HepG2 (cell line): ENCODE data around the gene DOHH. TPM values are rescaled to one million over a fixed set of nuclear protein-coding genes. Genes with fewer than 3 reads are reported as not detected.
A peak's percentile ranks its signal among the peaks of the same experiment; 100 is the strongest.

Experiments
- ATAC-seq: fragments of 200-7000 bp; cut with Tn5 transposase; 3 replicates; pipeline ENCODE4 v1.9.1; 2020; ENCODE audit warnings: mild to moderate bottlenecking, moderate library complexity
- BruUV-seq: library from RNA; stranded (reverse); fragments of 400-500 nt; replicated peaks from 2 replicates; lab custom pipeline; 2021; lab: Mats Ljungman, UMichigan
- CTCF ChIA-PET: fragments of 300-600 bp; formaldehyde crosslinking; extraction: SDS; loops from one replicate; lab custom pipeline; 2021; ENCODE audit warnings: low total read pairs, inconsistent platforms, low intra/inter-chr PET ratio; lab: Yijun Ruan, JAX
- POLR2A ChIA-PET: fragments of 350-600 bp; sonication (Branson Sonifier 250); formaldehyde crosslinking; loops from one replicate; lab custom pipeline; 2020; ENCODE audit warnings: antibody characterized with exemption, inconsistent platforms; lab: Yijun Ruan, JAX
- DNase-seq: peaks from one replicate; pipeline ENCODE4 v3.0.0-alpha.2; 2015; ENCODE audit warnings: low spot score
- FAIRE-seq: peaks from 3 replicates; lab custom pipeline; 2011; peaks lifted over from hg19 to GRCh38; lab: Jason Lieb, UNC
- H2AFZ ChIP-seq: one replicate; pipeline ENCODE4 v1.6.1; 2011; ENCODE audit warnings: low read length, inconsistent platforms
- H3K27ac ChIP-seq: fragments of 300-600 bp; 3 replicates; pipeline ENCODE4 v1.8.0; 2011; ENCODE audit warnings: mixed run types, mild to moderate bottlenecking, mixed read lengths, low read length, inconsistent platforms; ENCODE audit not compliant: insufficient read depth; ENCODE audit errors: extremely low read length
- H3K27me3 ChIP-seq, 2 experiments: fragments of 200-600 bp in 1 of 2; 2 replicates in 1 of 2; 3 replicates in 1 of 2; pipeline versions ENCODE4 v1.6.0 to v1.8.0; 2011; ENCODE audit warnings: low read length in 2 of 2, mild to moderate bottlenecking in 2 of 2, moderate library complexity in 2 of 2, inconsistent platforms in 1 of 2; ENCODE audit not compliant: insufficient read depth in 2 of 2, control insufficient read depth in 1 of 2
- H3K36me3 ChIP-seq, 2 experiments: fragments of 200-600 bp in 1 of 2; replicated peaks in 1 of 2; 2 replicates in 1 of 2; 3 replicates in 1 of 2; pipeline versions ENCODE4 v1.5.1 to v1.8.0; 2011; ENCODE audit warnings: low read length in 2 of 2, inconsistent platforms in 1 of 2; ENCODE audit not compliant: insufficient read depth in 2 of 2, control insufficient read depth in 1 of 2
- H3K4me1 ChIP-seq: 2 replicates; pipeline ENCODE4 v1.5.1; 2012; ENCODE audit warnings: low read length, inconsistent platforms; ENCODE audit not compliant: insufficient read depth
- H3K4me2 ChIP-seq: 2 replicates; pipeline ENCODE4 v1.6.0; 2011; ENCODE audit warnings: low read depth, low read length, inconsistent platforms
- H3K4me3 ChIP-seq, 3 experiments: fragments of 200-600 bp in 1 of 3; sonication (generic), shearing (Covaris generic) in 1 of 3; replicated peaks in 1 of 3; 2 replicates each; pipeline ENCODE4 v1.5.1; 2011 to 2016; ENCODE audit warnings: low read length in 3 of 3, inconsistent platforms in 2 of 3, low read depth in 2 of 3, mild to moderate bottlenecking in 2 of 3, control low read depth in 1 of 3, mixed read lengths in 1 of 3; ENCODE audit not compliant: insufficient read depth in 1 of 3
- H3K79me2 ChIP-seq: one replicate; pipeline ENCODE4 v1.6.1; 2011; ENCODE audit warnings: low read length, inconsistent platforms; ENCODE audit not compliant: insufficient read depth
- H3K9ac ChIP-seq: 2 replicates; pipeline ENCODE4 v1.6.0; 2011; ENCODE audit warnings: mild to moderate bottlenecking, low read depth, low read length, inconsistent platforms; ENCODE audit not compliant: insufficient read depth
- H3K9me3 ChIP-seq: 2 replicates; pipeline ENCODE4 v1.5.1; 2012; ENCODE audit warnings: mild to moderate bottlenecking, low read length
- H4K20me1 ChIP-seq: 2 replicates; pipeline ENCODE4 v1.6.0; 2011; ENCODE audit warnings: inconsistent platforms, mild to moderate bottlenecking, low read length, moderate library complexity; ENCODE audit not compliant: insufficient read depth
- CTCF ChIP-seq: sonication (generic); formaldehyde crosslinking; IDR thresholded peaks from 2 replicates; pipeline ENCODE4 v1.5.0; 2020; ENCODE audit warnings: mild to moderate bottlenecking, missing genetic modification reagents, moderate library complexity
- ZFP36L2 ChIP-seq: sonication (generic); formaldehyde crosslinking; IDR thresholded peaks from 2 replicates; pipeline ENCODE4 v1.4.0; 2020; ENCODE audit warnings: missing genetic modification reagents
- WGBS: methylation state at CpG from one replicate; pipeline ENCODE4 v1.1.6; 2017; ENCODE audit warnings: low lambda C conversion rate; 5-methylcytosine and 5-hydroxymethylcytosine counted together
- in situ Hi-C: cut with HindIII; loops from 2 replicates; pipeline ENCODE4 v1.10.0; 2017; ENCODE audit warnings: low pct_unique_long_range_greater_than_20kb; ENCODE audit not compliant: extremely low pct_ligation_motif_present
- intact Hi-C: fragments of 100-400 bp; cut with micrococcal nuclease; formaldehyde crosslinking; loops from one replicate; pipeline ENCODE4 v1.10.0; 2022; ENCODE audit not compliant: unreplicated experiment
- polyA plus RNA-seq, 8 experiments: library from polyadenylated mRNA; depleted of rRNA in 3 of 8; stranded (reverse) in 7 of 8; unstranded in 1 of 8; fragments of >200 nt; fragmentation: Illumina TruSeq in 4 of 8; extraction: Trizol in 4 of 8; gene quantifications; 2 replicates each; pipeline versions ENCODE4 v1.2.1 to v1.2.3, GENCODE V29; 2011 to 2016; ENCODE audit warnings: low read depth in 4 of 8, missing spikeins in 1 of 8, mixed read lengths in 1 of 8; ENCODE audit not compliant: insufficient read depth in 1 of 8
- total RNA-seq, 5 experiments: library from RNA; depleted of rRNA; stranded (reverse); fragments of >200 nt; fragmentation: Illumina TruSeq; extraction: Trizol; gene quantifications; 2 replicates each; pipeline ENCODE4 v1.2.3, GENCODE V29; 2016; ENCODE audit warnings: low read depth in 1 of 5

Gene DOHH
- total and polyA plus RNA-seq, 2 of the 13 experiments (the other 11 are each of a cell fraction or from before 2014, with no cell fraction given) = 3.5 to 13.7 TPM

DNA sequence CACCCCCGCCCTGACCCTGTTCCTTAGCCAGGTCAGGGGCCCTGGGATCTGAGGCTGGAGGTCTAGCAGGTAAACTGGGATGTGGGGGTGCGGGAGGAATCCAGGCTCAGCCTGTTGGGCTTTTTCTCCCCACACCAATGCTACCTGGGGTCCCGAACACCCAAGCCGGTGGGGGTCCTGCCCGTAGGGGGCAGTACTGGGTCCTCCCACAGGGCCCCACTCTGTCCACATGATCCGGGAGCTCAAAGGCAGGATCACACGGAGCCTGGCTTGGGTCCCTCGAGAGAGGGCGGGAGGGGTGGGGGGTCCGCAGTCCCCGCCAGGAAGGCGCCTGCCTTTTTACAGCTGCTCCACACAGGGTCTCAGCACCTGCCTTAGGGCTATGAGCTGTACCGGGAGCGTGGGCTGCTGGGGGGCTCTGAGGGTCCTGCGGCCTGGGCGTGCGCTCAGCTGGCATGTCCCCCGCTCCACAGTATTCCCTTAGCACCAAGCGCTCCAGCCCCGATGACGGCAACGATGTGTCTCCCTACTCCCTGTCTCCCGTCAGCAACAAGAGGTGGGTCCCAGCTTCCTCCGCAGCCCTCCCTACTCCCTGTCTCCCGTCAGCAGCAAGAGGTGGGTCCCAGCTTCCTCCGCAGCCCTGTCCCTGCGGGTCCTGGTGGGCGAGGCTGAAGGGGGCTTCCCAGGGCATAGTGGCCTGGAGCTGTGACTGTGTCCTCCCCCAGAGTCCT is 26.2 kb upstream of the DOHH start:
- H3K9me3 ChIP-seq = no peaks in the 10 kb centered on the region
- H2AFZ ChIP-seq = no peak overlapping the region
- intact Hi-C loops = no loop called here

More for the DNA sequence above, 26.2 kb upstream of the DOHH start:
- no peak for DNase-seq
- Histone ChIP-seq H3K4me3 (no peak overlapping the region), H3K36me3 (peaks cover 32 to 44% of the 10 kb centered on the region in 2 experiments), H3K27me3 (no peaks in the 10 kb centered on the region), H3K9ac (no peak overlapping the region), H4K20me1 (0 out of 2 replicates have a peak, but pooled peaks cover 8% of the 10 kb centered on the region), H3K27ac (no peak overlapping the region), H3K4me2 (no peak overlapping the region), H3K79me2 (peaks cover 2% of the 10 kb centered on the region), H3K4me1 (no peaks in the 10 kb centered on the region)
- ATAC-seq = no peak
- no peak for FAIRE-seq
- no peak for TF ChIP-seq ZFP36L2 (CRISPR knock-in tag)
- 0 out of 2 replicates have a peak, but pooled peaks have one; percentile 14 for TF ChIP-seq CTCF (CRISPR knock-in tag)
- 94% methylated on average over 16 of the region's 28 CpGs for WGBS
- BruUV-seq = no TSS peak
- CTCF ChIA-PET = no interaction called here
- in situ Hi-C loops = no loop called here
- POLR2A ChIA-PET = no interaction called here
